ENCODE results near the gene OPHN1.

DNA sequence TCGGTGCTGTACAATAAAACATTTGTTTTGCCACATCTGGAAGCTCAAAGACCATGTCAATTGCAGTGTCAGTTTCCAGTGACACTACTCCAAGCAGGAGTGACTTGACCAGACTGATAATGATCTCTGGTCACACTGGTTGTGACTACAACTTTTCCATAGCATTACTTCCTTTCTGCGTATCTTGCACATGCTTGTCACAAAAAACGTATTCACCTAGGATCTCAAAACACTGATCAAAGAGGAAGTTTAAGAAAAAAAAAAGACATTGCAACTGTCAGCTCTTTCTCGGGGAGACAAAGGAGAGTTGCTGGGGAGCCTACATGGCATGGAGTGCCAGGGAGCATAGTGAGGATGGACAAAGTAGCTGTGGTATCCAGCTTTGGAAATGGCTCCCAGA lies 60.6 kb downstream of the OPHN1 start:
- TF ChIP-seq EZH2 (IDR thresholded peaks at IDR 0.05; ENCODE audit: low read depth, unreplicated experiment) (no peak), EZH2phosphoT487 (IDR thresholded peaks at IDR 0.05; ENCODE audit: unreplicated experiment) (no peak), POLR2AphosphoS5 (IDR thresholded peaks at IDR 0.05; ENCODE audit: low read depth) (no peak), ZNF462 (CRISPR knock-in tag; IDR thresholded peaks at IDR 0.05) (no peak), CTCF (conservative IDR thresholded peaks at IDR 0.05; ENCODE audit: low read depth in 2 of 2) (no peak), CREB1 (CRISPR knock-in tag; IDR thresholded peaks at IDR 0.05; ENCODE audit: low read depth) (no peak), NANOG (IDR thresholded peaks at IDR 0.05; ENCODE audit: borderline replicate concordance) (no peak)
- TF ChIP-seq, protein P1, sequence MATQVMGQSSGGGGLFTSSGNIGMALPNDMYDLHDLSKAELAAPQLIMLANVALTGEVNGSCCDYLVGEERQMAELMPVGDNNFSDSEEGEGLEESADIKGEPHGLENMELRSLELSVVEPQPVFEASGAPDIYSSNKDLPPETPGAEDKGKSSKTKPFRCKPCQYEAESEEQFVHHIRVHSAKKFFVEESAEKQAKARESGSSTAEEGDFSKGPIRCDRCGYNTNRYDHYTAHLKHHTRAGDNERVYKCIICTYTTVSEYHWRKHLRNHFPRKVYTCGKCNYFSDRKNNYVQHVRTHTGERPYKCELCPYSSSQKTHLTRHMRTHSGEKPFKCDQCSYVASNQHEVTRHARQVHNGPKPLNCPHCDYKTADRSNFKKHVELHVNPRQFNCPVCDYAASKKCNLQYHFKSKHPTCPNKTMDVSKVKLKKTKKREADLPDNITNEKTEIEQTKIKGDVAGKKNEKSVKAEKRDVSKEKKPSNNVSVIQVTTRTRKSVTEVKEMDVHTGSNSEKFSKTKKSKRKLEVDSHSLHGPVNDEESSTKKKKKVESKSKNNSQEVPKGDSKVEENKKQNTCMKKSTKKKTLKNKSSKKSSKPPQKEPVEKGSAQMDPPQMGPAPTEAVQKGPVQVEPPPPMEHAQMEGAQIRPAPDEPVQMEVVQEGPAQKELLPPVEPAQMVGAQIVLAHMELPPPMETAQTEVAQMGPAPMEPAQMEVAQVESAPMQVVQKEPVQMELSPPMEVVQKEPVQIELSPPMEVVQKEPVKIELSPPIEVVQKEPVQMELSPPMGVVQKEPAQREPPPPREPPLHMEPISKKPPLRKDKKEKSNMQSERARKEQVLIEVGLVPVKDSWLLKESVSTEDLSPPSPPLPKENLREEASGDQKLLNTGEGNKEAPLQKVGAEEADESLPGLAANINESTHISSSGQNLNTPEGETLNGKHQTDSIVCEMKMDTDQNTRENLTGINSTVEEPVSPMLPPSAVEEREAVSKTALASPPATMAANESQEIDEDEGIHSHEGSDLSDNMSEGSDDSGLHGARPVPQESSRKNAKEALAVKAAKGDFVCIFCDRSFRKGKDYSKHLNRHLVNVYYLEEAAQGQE (IDR thresholded peaks at IDR 0.05; ENCODE audit: unreplicated experiment): no peak
